GM21381 (cell line): ENCODE measurements around the gene FGD5.

ENCODE experiments used
- ATAC-seq: cut with Tn5 transposase; IDR thresholded peaks from one replicate; pipeline ENCODE4 v1.9.1; 2021; ENCODE audit warnings: mild to moderate bottlenecking, moderate library complexity; ENCODE audit not compliant: unreplicated experiment

The FGD5 gene

DNA sequence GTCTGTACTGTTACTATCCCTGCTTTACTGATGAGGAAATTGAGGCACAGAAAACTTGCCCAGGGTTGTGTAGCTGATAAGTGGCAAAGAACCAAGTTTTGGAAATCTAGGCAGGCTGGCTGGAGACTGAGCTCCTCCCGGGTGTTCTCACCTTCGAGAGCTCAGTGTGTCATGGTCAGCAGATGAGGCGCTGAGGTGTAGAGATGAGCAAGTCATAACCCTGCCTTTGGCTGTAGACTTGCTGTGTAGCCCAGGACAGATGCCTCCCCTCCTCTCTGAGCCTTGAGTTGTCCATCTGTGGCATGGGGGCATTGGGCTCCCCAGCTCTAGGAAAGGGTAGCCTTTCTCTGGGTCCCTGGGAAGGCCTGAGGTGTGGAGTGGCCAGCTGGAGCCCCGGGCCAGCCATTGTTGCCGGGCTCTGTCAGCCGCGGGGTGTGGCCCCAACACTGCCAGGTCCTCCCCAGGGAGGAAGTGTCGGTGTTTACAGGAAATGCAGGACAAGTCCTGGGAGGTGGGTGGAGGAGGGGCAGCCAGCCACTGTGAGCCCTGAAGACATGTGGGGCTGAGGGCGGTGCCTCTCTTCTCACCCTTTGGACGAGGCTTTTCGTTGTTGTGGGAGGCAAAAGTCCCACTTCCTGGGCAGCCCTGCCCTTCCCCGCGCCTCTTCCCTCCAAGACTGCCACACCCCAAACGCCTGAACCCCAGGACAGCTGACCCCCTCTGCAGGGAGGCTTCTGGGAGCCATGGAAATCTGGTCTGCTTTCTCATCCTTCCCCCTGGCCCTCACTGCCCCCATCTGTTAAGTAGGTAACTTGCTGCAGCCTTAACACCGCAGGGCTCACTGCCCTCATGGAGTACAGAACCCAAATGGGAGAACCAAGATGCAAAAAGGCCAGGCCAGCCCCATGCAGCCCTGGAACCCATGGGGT lies 29.1 kb downstream of the FGD5 start:
- ATAC-seq, result no peak

DNA sequence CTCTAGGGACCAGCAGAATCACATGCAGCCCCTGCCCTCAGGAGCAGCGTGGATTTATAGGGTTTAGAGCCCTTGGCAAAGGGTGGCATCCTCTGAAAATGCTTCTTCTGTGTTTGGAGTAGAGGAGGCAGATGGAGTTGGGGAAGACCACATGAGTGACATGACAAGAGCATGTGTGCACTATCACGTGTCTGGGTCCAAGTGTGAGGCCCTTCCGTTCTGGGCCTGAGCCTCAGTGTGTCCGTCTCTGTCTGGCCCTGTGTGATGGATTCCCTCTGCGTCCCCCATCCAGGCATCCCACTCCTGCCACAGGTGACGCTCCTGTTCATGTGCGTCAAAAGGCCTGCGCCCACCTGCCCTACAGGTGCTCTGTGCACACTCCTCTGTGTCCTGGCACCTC lies 30.1 kb downstream of the FGD5 start:
- ATAC-seq, result no peak

DNA sequence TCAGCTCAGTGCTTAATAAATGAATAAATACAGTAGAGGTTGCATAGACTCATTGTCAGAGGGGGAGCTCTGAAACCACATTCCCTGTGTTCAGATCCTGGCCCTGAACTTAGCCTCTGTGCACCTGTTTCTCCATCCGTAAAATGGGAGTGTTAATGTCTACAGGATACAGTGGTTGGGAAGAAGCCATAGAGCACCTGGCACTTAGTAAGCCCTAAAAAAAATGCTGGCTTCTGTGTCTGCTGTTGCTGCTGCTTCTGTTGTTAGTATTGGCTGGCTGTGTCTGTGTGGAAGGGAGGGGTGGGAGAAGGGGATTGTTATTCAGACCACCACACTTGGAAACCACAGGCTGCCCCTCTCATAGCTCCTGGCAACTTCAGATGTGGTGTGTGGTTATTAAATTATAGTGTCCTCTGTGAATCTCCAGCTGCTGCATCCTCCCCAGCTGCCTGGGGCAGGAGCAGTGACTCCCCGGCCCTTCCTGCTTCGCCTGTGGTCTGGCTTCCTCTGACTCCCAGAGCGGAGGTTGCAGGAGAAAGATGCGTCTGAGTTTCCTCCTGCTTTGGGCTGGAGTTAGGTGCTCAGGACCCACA lies 31.0 kb downstream of the FGD5 start:
- no peak for ATAC-seq

DNA sequence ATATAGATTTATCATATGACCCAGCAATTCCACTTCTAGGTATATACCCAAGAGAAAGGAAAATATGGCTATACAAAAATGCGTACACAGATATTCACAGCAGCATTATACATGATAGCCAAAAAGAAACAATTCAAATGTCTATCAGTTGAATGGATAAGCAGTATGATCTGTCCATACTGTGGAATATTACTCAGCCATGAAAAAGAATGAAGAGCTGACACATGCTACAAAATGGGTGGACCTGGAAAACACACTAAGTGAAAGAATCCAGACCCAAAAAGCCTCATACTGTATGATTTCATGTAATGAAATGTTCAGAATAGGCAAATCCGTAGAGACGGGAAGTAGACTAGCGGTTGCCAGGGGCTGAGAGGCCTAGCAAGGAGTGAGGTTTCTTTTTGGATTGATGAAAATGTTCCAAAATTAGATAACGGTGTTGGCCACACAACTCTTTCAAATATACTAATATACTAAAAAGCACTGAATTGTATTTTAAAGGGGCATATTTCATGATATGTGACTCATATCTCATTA lies 33.4 kb downstream of the FGD5 start:
- no peak for ATAC-seq

DNA sequence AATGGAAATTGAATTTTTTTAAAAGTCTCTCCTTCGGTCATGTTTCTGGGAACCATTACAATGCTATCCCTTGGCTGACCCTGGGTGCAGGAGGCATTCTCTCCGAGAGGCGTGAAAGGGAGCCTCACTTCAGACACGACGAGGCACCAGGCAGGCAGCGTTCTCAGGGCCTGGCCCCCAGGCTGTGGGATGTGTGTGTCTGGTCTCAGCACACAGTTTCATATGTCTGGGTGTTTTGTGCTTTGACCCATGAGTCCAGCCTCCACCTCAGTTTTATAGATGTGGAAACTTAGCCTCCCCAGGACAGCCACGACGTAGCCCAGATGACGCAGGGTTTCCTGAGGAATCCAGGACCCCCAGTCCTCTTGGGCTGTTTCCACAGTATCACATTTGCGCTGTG lies 34.0 kb downstream of the FGD5 start:
- ATAC-seq, result no peak

DNA sequence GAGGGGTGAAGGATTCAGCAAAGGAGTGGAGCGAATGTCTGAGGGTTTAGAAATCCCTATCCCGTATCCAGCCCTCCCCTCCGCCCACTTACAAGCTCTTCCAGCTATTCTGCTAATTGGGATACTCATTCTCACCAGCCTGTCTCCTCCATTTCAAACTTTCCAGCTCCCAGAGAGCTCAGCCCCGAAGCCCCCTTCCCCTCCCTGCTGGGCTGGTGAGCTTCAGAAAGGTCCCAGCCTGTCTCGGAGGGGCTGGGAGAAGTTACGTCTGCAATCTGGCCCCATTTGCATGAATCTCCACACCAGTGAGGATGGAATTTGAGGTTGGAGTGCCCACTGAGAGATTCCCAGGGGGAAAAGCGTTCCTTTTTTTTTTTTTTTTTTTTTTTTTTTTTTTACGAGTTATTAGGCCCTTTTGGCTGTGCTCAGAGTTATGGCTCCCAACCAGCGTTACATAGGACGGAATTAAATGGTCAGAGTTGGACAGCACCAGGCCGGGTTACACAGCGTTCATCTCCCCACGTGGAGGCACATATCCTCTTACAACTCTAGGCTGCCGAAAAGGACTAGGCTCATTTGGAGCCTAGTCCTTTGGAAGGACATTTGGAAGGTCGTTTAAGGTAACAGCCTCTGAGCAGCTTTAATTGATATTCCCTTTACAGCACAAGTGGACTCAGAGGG lies 34.6 kb downstream of the FGD5 start:
- ATAC-seq, result no peak

DNA sequence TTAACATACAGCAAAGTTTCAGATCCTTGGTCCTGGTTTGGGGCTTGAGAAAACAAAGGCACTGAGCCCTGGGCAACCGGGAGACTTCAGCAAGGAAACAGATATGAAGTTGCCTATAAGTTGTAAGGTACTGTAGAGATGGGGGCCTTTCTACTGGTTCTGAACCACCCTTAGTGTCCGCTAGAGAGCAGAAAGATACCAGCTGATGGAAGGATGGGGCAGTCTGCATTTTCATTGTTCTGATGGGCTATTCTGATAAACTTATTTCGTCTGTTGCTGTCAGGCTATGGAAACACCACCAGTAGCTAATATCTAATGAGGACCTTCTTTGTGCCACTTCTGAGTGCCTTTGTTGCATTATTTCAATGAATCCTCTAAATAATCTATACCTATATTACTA lies 38.7 kb downstream of the FGD5 start:
- no peak for ATAC-seq

DNA sequence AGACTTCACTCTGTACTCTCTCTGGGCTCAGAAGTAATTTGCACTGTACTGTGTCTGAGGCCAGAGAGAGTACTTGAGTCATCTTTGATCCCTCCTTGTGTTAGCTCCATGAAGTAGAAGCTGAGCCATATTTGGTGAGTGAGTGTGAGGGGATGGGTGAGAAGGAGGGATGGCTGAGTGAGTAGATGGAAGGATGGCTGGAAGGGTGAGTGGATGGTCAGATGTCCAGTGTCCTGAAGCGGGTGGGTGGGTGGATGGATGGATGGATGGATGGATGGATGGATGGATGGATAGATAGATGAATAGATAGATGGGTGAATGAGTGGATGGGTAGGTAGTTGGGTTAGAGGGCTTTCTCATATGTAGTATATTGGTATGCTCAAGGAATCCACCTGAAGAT lies 39.3 kb downstream of the FGD5 start:
- ATAC-seq, result no peak

DNA sequence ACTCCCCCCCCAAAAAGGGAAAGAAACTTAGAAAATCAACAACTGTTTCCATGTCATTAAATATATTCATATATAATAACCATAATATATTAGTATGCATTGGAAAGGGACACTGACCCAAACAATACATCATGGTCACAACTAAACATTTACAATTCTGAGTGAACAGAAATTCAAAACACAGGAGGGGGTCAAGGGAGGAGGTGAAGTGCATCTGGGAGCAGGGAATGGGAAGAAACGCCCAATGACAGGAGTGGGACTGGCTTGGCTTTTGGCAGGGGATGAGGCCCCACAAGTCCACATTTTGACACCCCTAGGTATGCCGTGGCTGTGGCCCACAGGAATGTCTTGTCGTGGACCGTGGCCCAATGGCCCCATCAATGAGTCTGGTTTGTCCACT lies 41.1 kb downstream of the FGD5 start:
- no peak for ATAC-seq

DNA sequence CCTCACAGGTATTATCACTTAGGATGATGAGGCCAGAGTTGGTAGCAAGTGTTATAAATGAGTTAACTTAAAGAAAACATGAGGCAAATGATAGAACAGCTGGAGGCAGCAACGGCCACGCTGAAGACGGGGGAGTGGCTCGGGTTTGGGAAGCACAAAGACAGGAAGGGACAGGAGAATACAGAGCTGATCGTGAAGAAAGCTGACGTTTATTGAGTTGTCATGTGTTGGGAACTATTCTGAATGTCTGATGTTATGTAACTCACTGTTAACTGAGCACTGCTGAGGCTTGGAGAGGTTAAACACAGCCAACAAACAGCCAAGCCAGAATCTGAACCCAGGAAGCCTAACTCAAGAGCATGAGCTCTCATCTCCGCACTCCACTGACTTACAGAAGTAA lies 42.3 kb downstream of the FGD5 start:
- ATAC-seq, result no peak

DNA sequence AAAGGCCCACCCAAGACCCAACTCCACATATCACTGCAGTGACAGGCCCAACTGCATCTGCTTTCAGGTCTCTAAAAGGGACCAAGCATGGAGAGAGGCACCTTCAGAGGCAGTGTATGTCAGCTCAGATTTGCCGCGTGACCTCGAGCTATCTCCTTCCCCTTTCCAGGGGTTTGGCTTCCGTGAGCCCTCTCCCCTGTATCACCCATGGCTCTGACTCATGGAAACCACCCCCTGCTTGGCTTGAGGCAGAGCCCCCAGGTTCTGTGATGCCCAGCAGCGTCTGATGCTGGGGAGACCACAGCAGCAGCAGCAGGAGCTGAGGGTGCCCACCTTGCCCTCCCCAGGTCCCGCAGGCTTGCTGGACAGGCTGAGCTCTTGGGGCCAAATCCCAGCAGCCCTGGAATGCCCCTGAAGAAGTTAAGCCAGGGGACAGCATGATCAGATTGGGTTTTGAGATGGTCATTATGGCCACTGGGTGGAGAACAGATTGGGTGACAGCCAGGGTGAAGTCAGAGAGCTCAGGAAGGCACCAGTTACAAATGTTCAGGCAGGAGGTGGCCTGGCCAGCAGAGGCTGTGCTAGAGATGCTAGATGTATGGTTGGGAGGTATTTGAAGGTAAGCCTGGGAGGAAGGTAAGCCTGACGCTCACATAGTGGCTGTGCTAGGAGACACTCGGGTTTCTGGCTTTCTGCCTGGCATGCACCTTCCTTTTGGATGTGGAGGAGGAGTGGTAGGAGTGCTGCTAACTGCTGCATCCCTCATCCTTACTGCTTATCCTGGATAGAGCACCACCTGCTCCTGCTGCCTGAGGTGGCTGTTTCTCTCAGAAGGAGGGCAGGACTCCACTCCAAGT lies 42.9 kb downstream of the FGD5 start:
- no peak for ATAC-seq

DNA sequence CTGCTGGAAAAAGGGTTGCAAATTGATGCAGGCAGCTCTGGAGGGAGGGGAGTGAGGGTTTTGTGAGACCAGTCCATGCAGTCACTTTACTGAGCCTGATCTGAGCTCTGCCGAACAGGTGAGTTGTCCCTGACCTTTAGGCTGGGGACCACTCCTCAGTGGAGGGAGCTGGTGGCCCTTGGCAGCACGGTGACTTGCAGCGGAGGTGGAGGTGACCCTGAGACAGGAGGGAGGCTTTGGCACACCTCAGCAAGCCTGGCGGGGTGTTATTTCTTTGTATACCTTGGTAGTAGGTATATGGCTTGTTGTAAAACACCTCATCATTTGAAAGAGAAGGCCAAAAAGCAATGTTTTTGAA lies 43.5 kb downstream of the FGD5 start:
- ATAC-seq, result no peak

DNA sequence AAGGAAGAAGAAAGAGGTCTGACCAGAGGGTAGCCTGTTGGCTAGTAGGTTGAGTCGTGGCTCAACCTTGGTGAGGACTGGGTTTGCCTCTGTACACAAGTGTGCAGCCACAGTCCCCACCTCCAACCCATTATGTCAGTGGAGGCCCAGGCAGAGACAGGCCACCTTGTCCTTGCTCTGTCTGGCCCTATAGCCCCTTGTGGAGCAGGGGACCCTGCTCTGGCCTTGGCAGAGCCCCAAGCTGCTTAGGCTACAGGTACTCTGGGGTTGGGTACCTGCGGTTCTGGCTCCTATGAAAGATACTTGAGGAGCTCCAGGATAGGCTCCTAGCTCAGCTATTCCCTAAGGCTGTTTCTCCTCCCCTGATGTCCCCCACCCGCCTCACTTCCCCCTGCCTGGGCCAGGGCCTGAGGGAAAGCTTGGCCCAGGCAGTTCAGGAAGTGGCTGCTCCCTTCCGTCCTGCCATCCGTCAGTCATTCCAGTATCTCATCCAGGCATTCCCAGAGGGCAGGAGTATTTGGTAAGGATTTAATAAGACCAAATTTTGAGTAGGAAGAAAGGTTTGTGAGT lies 44.0 kb downstream of the FGD5 start:
- no peak for ATAC-seq

DNA sequence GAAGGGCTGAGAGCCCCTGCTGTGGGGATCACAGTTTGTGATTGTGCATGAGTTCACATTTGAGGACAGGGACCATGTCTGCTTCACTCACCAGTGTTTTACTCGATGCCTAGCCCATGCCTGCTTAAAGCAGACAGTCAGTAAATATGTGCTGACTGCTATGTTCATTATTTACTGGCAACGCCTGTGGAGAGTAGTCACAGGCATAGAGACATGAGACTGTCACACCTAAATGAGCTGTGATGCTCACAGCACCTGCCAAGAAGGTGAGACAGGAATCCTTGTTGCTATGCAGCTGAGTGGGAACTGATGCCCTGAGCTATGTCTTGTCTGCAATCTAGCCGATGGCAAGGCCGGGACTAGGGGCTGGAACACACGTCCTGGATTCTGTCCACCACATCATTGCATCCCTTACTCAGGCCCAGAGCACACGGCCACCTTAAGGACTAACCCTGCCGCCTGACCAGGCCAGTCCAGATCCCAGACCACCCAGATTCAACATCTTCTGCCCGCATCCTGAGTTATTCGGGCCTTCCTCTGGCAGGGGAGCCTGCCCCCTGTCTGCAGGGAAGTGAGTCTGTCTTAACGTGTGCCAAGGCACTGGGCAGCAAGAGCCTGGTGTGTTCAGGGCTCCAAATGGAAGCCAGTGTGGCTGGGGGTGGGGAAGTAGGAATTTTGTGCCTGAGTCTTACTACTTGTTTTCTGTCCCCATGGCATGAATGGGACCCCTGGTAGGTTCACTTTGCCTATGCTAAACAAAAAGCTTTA lies 44.8 kb downstream of the FGD5 start:
- no peak for ATAC-seq

DNA sequence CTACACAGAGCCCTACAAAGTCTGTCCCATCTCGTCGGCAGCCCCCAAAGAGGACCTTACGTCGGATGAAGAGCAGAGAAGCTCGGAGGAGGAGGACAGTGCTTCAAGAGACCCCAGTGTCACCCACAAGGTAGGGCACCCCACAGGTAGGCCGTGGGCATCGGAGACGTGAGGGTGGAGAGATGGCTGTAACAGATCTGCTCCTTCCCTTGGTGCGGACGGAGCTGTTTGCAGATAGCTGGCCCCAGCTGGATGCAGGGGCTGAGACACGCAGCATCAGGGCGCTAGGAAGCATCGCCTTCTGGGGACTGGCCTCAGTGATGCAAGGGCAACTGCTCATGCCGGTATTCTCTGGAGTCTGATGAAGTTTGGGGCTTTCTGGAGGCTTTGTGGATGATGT lies 45.4 kb downstream of the FGD5 start:
- no peak for ATAC-seq

DNA sequence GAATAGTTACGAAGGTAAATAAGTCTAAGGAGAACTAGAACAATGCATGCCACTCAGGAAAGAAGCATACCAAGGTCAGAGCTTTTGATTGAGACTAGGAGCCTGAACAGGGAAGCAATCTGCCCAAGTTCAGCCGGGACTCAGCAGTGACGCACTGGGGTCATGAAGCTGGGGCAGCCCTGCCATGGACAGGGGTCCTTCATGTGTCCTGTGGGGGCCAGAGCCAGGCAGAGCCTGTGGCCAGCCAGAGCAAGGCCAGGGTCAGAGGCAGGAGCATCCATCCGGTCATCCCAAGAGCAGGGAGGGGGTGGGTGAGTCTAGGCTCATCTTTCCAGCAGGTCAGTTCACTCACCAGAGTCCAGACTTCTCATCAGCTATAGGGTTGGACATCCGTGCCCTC lies 47.9 kb downstream of the FGD5 start:
- no peak for ATAC-seq

DNA sequence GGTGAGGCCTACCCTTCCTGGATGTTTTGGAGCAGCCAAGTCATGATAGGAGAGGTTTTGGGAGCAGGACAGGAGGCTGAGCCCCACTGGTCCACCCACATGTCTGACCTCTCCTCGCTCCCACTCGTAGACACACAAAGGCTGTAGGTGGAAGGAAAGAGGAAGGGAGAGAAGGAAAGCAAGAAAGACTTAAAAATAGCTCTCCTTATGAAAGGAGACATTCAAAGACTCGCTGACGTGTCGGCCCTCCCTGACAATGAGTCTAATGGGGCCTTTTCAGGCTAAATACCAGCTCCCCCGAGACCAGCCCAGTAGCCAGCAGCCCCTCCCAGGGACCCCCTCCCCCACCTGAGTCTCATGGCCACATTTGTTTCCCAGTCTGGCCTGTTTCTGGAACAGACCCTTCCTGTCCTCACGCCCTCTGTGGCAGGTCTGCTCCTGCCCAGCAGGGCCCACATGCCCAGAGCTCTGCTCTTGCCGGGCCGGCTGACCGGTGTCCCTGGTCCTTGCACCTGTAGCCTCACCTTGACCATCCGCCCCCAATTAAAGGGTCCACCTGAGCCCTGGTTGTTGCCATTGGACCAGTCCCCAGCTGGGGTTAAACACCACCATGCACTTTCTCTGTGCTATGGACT lies 49.3 kb downstream of the FGD5 start:
- ATAC-seq, result no peak

DNA sequence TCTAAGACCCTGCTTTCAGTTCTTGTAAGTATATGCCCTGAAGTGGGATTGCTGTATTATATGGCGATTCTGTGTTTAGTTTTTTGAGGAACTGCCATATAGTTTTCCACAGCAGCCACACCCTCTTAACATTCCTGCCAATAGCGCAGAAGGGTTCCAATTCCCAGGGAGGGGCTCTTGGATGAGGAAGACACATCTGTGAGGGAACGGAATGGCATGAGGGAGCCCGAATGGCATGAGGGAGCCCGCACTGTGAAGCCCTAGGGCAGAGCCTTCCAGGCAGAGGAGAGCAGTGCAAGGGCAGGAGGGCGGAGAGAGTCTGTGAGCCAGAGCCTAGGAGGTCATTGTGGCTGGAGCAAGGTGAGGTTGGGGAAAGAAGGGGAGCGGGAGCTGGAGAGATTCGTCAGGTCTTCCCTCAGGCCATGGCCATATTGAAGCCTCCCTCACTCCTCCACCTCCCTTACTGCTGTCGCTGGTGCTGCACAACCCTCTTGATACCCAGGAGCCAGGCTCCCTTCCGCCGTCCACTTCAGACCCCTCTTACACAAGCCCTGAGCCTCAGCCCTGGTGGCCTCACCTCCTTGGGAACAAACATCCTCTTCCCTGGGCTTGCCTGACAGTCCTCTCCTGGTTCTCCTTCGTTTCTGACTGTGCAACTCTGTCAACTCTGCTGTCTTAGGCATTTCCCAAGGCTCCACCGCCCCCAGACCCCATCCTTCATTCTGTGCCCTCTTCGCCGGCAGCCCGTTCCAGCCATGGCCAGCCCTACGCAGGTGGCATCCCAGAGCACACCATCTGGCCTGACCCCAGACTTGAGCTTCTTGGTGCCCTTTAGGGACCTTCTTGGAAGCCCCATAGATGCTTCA lies 51.4 kb downstream of the FGD5 start:
- ATAC-seq, result no peak

DNA sequence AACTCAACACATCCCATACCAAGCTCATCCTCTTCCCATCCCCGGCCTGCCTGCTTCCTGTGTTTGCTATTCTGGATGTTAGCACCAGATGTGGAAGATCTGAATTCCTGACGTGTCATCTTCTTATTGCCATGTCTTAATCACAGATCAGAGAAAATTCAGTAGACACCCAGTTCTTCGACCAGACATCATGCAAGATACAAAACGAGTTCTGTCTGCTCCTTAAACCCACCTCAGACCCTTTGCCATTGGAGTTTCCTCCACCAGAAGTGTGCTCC lies 52.0 kb downstream of the FGD5 start:
- no peak for ATAC-seq
